Prostate gland (tissue), 2 donors: ENCODE data around the gene RIMS3.

Experiments used
- POLR2AphosphoS5 ChIP-seq: sonication (generic); formaldehyde crosslinking; IDR thresholded peaks from one replicate; pipeline ENCODE4 v1.6.1; 2017; ENCODE audit warnings: antibody characterized with exemption
- TF ChIP-seq, protein P1 (sequence below), 4 experiments: fragments of 200-600 bp in 2 of 4; fragments of 450-650 bp in 2 of 4; sonication (generic) in 2 of 4; IDR thresholded peaks; 1 replicate in 3 of 4; 2 replicates in 1 of 4; pipeline ENCODE4 v1.5.1; 2016 to 2019; ENCODE audit warnings: antibody characterized with exemption in 4 of 4, mild to moderate bottlenecking in 2 of 4, moderate library complexity in 2 of 4

DNA sequence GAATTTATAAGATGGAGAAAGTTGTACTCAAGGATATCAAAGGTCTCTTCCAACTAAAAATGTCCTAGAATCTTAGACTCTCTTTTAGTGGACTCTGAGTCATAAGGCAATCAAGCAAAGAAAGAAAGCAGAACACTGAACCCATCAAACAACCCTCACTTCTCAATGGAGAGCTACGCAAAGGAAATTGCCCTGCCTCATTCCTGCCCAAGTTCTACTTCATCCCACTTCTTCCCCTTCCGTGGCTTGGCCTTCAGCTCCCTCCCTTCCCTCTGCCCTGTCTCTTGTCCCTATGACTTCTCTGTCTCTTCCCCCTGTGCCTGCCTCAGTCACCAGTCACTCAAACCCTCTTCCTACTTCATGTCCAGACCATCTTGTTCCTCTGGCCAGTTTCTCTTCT lies 58.5 kb downstream of the RIMS3 start:
- TF ChIP-seq, protein P1, sequence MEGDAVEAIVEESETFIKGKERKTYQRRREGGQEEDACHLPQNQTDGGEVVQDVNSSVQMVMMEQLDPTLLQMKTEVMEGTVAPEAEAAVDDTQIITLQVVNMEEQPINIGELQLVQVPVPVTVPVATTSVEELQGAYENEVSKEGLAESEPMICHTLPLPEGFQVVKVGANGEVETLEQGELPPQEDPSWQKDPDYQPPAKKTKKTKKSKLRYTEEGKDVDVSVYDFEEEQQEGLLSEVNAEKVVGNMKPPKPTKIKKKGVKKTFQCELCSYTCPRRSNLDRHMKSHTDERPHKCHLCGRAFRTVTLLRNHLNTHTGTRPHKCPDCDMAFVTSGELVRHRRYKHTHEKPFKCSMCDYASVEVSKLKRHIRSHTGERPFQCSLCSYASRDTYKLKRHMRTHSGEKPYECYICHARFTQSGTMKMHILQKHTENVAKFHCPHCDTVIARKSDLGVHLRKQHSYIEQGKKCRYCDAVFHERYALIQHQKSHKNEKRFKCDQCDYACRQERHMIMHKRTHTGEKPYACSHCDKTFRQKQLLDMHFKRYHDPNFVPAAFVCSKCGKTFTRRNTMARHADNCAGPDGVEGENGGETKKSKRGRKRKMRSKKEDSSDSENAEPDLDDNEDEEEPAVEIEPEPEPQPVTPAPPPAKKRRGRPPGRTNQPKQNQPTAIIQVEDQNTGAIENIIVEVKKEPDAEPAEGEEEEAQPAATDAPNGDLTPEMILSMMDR (IDR thresholded peaks at IDR 0.05): no peak
- TF ChIP-seq POLR2AphosphoS5: no peak
